HCT116 (cell line): ENCODE results near the gene NAA35. TPM values are rescaled to one million over a fixed set of nuclear protein-coding genes. Genes with fewer than 3 reads are reported as not detected.

Experiments
- ATAC-seq: fragments of 200-7000 bp; cut with Tn5 transposase; 2 replicates; pipeline ENCODE4 v1.9.1; 2020; ENCODE audit warnings: mild to moderate bottlenecking, moderate library complexity
- BruUV-seq: library from RNA; stranded (reverse); fragments of 400-500 nt; replicated peaks from 2 replicates; lab custom pipeline; 2021; lab: Mats Ljungman, UMichigan
- CTCF ChIA-PET: fragments of 300-600 bp; sonication (Branson Sonifier 250); formaldehyde crosslinking; loops from one replicate; lab custom pipeline; 2021; ENCODE audit warnings: antibody characterized with exemption; lab: Charles Lee
- POLR2A ChIA-PET: fragments of 300-600, 350-600 bp; sonication (Branson Sonifier 250); formaldehyde crosslinking; loops from one replicate; lab custom pipeline; 2021; ENCODE audit warnings: antibody characterized with exemption; lab: Charles Lee
- RAD21 ChIA-PET, 2 experiments: fragments of 300-600 bp; sonication (Branson Sonifier 250); formaldehyde crosslinking; loops; one replicate each; lab custom pipeline; 2023; ENCODE audit warnings: low total read pairs in 2 of 2; ENCODE audit not compliant: uncharacterized antibody in 2 of 2, unreplicated experiment in 2 of 2, low non-redundant PET in 1 of 2; lab: Charles Lee
- DNase-seq: peaks from one replicate; pipeline ENCODE4 v3.0.0-alpha.2; 2010; ENCODE audit warnings: low read depth, low spot score
- H2AFZ ChIP-seq: fragments of 200-600 bp; shearing (Covaris generic), sonication (generic); 2 replicates; pipeline ENCODE4 v1.6.1; 2017; ENCODE audit warnings: low read depth, mixed run types, mixed read lengths, antibody characterized with exemption, low read length; ENCODE audit not compliant: poor library complexity, severe bottlenecking
- H3K27ac ChIP-seq: 2 replicates; pipeline ENCODE4 v1.5.1; 2012; ENCODE audit warnings: low read depth, low read length
- H3K27me3 ChIP-seq: fragments of 200-600 bp; sonication (generic); 2 replicates; pipeline ENCODE4 v1.6.1; 2016; ENCODE audit warnings: mixed run types, low read length, mixed read lengths; ENCODE audit not compliant: insufficient read depth
- H3K36me3 ChIP-seq, 2 experiments: fragments of 200-500 bp in 1 of 2; fragments of 200-600 bp in 1 of 2; sonication (Bioruptor generic) in 1 of 2; sonication (generic) in 1 of 2; 2 replicates each; pipeline versions ENCODE4 v1.5.1 to v1.6.1; 2014 to 2016; ENCODE audit warnings: low read length in 2 of 2, inconsistent platforms in 1 of 2, mixed read lengths in 1 of 2, mixed run types in 1 of 2; ENCODE audit not compliant: insufficient read depth in 2 of 2, control insufficient read depth in 1 of 2
- H3K4me1 ChIP-seq, 2 experiments: fragments of 200-600 bp in 1 of 2; sonication (generic) in 1 of 2; 2 replicates each; pipeline versions ENCODE4 v1.5.1 to v1.6.1; 2012 to 2017; ENCODE audit warnings: low read length in 2 of 2, inconsistent platforms in 1 of 2, mild to moderate bottlenecking in 1 of 2, mixed read lengths in 1 of 2, mixed run types in 1 of 2, moderate library complexity in 1 of 2; ENCODE audit not compliant: insufficient read depth in 2 of 2, control insufficient read depth in 1 of 2
- H3K4me2 ChIP-seq: fragments of 200-600 bp; sonication (generic); 2 replicates; pipeline ENCODE4 v1.6.1; 2017; ENCODE audit warnings: mixed run types, low read length, mixed read lengths
- H3K4me3 ChIP-seq, 2 experiments: fragments of 200-600 bp in 1 of 2; sonication (generic) in 1 of 2; replicated peaks in 1 of 2; 2 replicates each; pipeline ENCODE4 v1.5.1; 2011 to 2016; ENCODE audit warnings: low read length in 2 of 2, control low read depth in 1 of 2, low read depth in 1 of 2, mild to moderate bottlenecking in 1 of 2, mixed read lengths in 1 of 2, mixed run types in 1 of 2
- H3K79me2 ChIP-seq: fragments of 200-600 bp; sonication (generic); 2 replicates; pipeline ENCODE4 v1.6.1; 2017; ENCODE audit warnings: mild to moderate bottlenecking, mixed run types, low read length, moderate library complexity, mixed read lengths; ENCODE audit not compliant: insufficient read depth
- H3K9ac ChIP-seq: fragments of 200-600 bp; sonication (generic); 2 replicates; pipeline ENCODE4 v1.6.1; 2016; ENCODE audit warnings: low read length, mixed read lengths
- H3K9me2 ChIP-seq: fragments of 200-600 bp; sonication (generic), shearing (Covaris generic); 2 replicates; pipeline ENCODE4 v1.6.1; 2017; ENCODE audit warnings: mixed run types, mild to moderate bottlenecking, moderate library complexity; ENCODE audit not compliant: insufficient read depth
- H3K9me3 ChIP-seq, 2 experiments: fragments of 200-500 bp in 1 of 2; fragments of 200-600 bp in 1 of 2; sonication (Bioruptor generic) in 1 of 2; sonication (generic) in 1 of 2; 2 replicates each; pipeline ENCODE4 v1.6.1; 2014 to 2017; ENCODE audit warnings: low read length in 2 of 2, mixed read lengths in 2 of 2, inconsistent platforms in 1 of 2, low read depth in 1 of 2, mild to moderate bottlenecking in 1 of 2, mixed run types in 1 of 2, moderate library complexity in 1 of 2; ENCODE audit not compliant: control insufficient read depth in 1 of 2, insufficient read depth in 1 of 2
- H4K20me1 ChIP-seq: fragments of 200-600 bp; sonication (generic), shearing (Covaris generic); 2 replicates; pipeline ENCODE4 v1.6.1; 2017; ENCODE audit warnings: mixed run types, mild to moderate bottlenecking, moderate library complexity; ENCODE audit not compliant: insufficient read depth
- CBX3 ChIP-seq: IDR thresholded peaks from 2 replicates; pipeline ENCODE4 v1.6.1; 2012; ENCODE audit warnings: low read depth
- CEBPB ChIP-seq: IDR thresholded peaks from 2 replicates; pipeline ENCODE4 v1.6.1; 2012; ENCODE audit warnings: low read depth
- CTCF ChIP-seq, 3 experiments: fragments of 200-600 bp in 1 of 3; sonication (generic) in 1 of 3; IDR thresholded peaks in 2 of 3; conservative IDR thresholded peaks in 1 of 3; 2 replicates each; pipeline ENCODE4 v1.5.1; 2012 to 2017; ENCODE audit warnings: low read depth in 2 of 3, low read length in 2 of 3, antibody characterized with exemption in 1 of 3, borderline replicate concordance in 1 of 3, control low read depth in 1 of 3, mild to moderate bottlenecking in 1 of 3, mixed read lengths in 1 of 3, mixed run types in 1 of 3, moderate library complexity in 1 of 3; ENCODE audit not compliant: insufficient read depth in 1 of 3
- EZH2phosphoT487 ChIP-seq: fragments of 200-600 bp; IDR thresholded peaks from 2 replicates; pipeline ENCODE4 v1.6.1; 2018; ENCODE audit warnings: antibody characterized with exemption, borderline replicate concordance
- FOSL1 ChIP-seq: IDR thresholded peaks from 2 replicates; pipeline ENCODE4 v1.6.1; 2012; ENCODE audit warnings: low read depth
- JUND ChIP-seq: IDR thresholded peaks from 2 replicates; pipeline ENCODE4 v1.6.1; 2012
- MAX ChIP-seq: IDR thresholded peaks from 2 replicates; pipeline ENCODE4 v1.6.1; 2012
- POLR2AphosphoS5 ChIP-seq: IDR thresholded peaks from 2 replicates; pipeline ENCODE4 v1.6.1; 2011; ENCODE audit warnings: mild to moderate bottlenecking, low read depth, low read length, moderate library complexity
- RAD21 ChIP-seq: IDR thresholded peaks from 2 replicates; pipeline ENCODE4 v1.6.1; 2012; ENCODE audit warnings: low read depth, mild to moderate bottlenecking
- REST ChIP-seq: IDR thresholded peaks from 2 replicates; pipeline ENCODE4 v1.6.1; 2012; ENCODE audit warnings: low read depth
- SIN3A ChIP-seq: IDR thresholded peaks from 2 replicates; pipeline ENCODE4 v1.6.1; 2012; ENCODE audit warnings: low read depth
- SP1 ChIP-seq: IDR thresholded peaks from 2 replicates; pipeline ENCODE4 v1.6.1; 2012; ENCODE audit warnings: low read depth
- SRF ChIP-seq: IDR thresholded peaks from 2 replicates; pipeline ENCODE4 v1.6.1; 2012; ENCODE audit warnings: low read depth
- TCF7L2 ChIP-seq: IDR thresholded peaks from 2 replicates; pipeline ENCODE4 v1.7.0; 2011; ENCODE audit warnings: borderline replicate concordance, inconsistent platforms; ENCODE audit not compliant: insufficient read depth, insufficient read length; ENCODE audit errors: extremely low read depth
- YY1 ChIP-seq: IDR thresholded peaks from 2 replicates; pipeline ENCODE4 v1.6.1; 2011; ENCODE audit warnings: low read length, low read depth, moderate library complexity, mild to moderate bottlenecking; ENCODE audit not compliant: insufficient replicate concordance; ENCODE audit errors: extremely low read depth
- ZFX ChIP-seq: fragments of 450-650 bp; IDR thresholded peaks from 2 replicates; pipeline ENCODE4 v1.6.1; 2017
- ZNF274 ChIP-seq: fragments of 200-500 bp; sonication (Bioruptor generic); IDR thresholded peaks from 2 replicates; pipeline ENCODE4 v1.6.1; 2014; ENCODE audit warnings: mild to moderate bottlenecking, low read depth, low read length, inconsistent platforms
- intact Hi-C: fragments of 100-400 bp; cut with micrococcal nuclease; formaldehyde crosslinking; loops from 2 replicates; pipeline ENCODE4 v1.10.0; 2022
- total RNA-seq: library from RNA; stranded (reverse); gene quantifications from one replicate; pipeline ENCODE4 v1.2.1, GENCODE V29; 2021; ENCODE audit not compliant: unreplicated experiment

The NAA35 gene
- total RNA-seq, 1 experiment from 2014 or later: 37.0 TPM

- Histone ChIP-seq H3K36me3 (peaks cover 15 to 23% of the 10 kb centered on the region in 2 experiments), H3K27me3 (no peaks in the 10 kb centered on the region), H3K9ac (no peak overlapping the region), H3K4me3 (no peak overlapping the region), H2AFZ (no peak overlapping the region), H3K4me1 (peaks cover 4 to 22% of the 10 kb centered on the region in 2 experiments; a peak in 3 of 4 replicates), H3K9me2 (no peaks in the 10 kb centered on the region), H3K79me2 (peaks cover 84% of the 10 kb centered on the region), H3K9me3 (no peaks in the 10 kb centered on the region), H3K4me2 (no peak overlapping the region), H4K20me1 (peaks cover 8% of the 10 kb centered on the region; the same call in 1 of the 2 replicates)
- intact Hi-C loops: loop anchor here (10.0 kb wide), 1 partner anchor 180 kb away; no protein-coding TSS in a partner anchor
- ChIA-PET CTCF (no interaction called here), RAD21 (no interaction called here)
- DNase-seq: no peak
- BruUV-seq: no TSS peak
- TF ChIP-seq POLR2AphosphoS5 (no peak), EZH2phosphoT487 (no peak), FOSL1 (no peak), SIN3A (no peak), SRF (no peak), CEBPB (no peak), MAX (no peak), ZFX (no peak), CTCF (IDR thresholded peaks at IDR 0.05 in 2 of 3, conservative IDR thresholded peaks at IDR 0.05 in 1 of 3; ENCODE audit: borderline replicate concordance in 1 of 3, insufficient read depth in 1 of 3, low read depth in 2 of 3, low read length in 2 of 3) (no peak), RAD21 (no peak), CBX3 (no peak), ZNF274 (no peak), YY1 (no peak), SP1 (no peak), TCF7L2 (no peak), REST (no peak), JUND (no peak)
- TF ChIP-seq, all 23 proteins: peak for 0
- H3K27ac ChIP-seq: no peak overlapping the region
- ATAC-seq: no peak
- POLR2A ChIA-PET: no interaction called here
Observed at GRCh38 chr9:85944672-85945071, 3.7 kb downstream of the NAA35 start.
